Subcutaneous abdominal adipose tissue (tissue), 5 donors: ENCODE data around the gene PTPN14.

Experiments used
- H3K27ac ChIP-seq: one replicate; pipeline ENCODE4 v1.7.0; 2013; ENCODE audit warnings: low read depth, mild to moderate bottlenecking, inconsistent platforms, low read length, moderate library complexity
- H3K27me3 ChIP-seq, 5 donors: one replicate each; pipeline ENCODE4 v1.7.0; 2013; ENCODE audit warnings: low read length in 5 of 5, inconsistent platforms in 1 of 5; ENCODE audit not compliant: control insufficient read depth in 5 of 5, insufficient read depth in 4 of 5
- H3K36me3 ChIP-seq, 5 donors: one replicate each; pipeline ENCODE4 v1.7.0; 2013; ENCODE audit warnings: low read length in 5 of 5; ENCODE audit not compliant: control insufficient read depth in 5 of 5, insufficient read depth in 5 of 5
- H3K4me1 ChIP-seq, 5 donors: one replicate each; pipeline ENCODE4 v1.7.0; 2013; ENCODE audit warnings: low read length in 5 of 5, mild to moderate bottlenecking in 3 of 5, moderate library complexity in 1 of 5; ENCODE audit not compliant: control insufficient read depth in 5 of 5, insufficient read depth in 5 of 5
- H3K4me3 ChIP-seq, 5 donors: one replicate each; pipeline ENCODE4 v1.7.0; 2013; ENCODE audit warnings: low read length in 5 of 5, low read depth in 1 of 5
- H3K9ac ChIP-seq, 5 donors: one replicate each; pipeline ENCODE4 v1.7.0; 2013; ENCODE audit warnings: low read length in 5 of 5, mild to moderate bottlenecking in 4 of 5, moderate library complexity in 3 of 5
- H3K9me3 ChIP-seq, 5 donors: one replicate each; pipeline ENCODE4 v1.7.0; 2013; ENCODE audit warnings: low read length in 5 of 5; ENCODE audit not compliant: control insufficient read depth in 5 of 5
- donor health status: healthy.
- donor health status: healthy.
- donor health status: healthy.
- donor health status: healthy.
- donor health status: healthy.

PTPN14 gene

DNA sequence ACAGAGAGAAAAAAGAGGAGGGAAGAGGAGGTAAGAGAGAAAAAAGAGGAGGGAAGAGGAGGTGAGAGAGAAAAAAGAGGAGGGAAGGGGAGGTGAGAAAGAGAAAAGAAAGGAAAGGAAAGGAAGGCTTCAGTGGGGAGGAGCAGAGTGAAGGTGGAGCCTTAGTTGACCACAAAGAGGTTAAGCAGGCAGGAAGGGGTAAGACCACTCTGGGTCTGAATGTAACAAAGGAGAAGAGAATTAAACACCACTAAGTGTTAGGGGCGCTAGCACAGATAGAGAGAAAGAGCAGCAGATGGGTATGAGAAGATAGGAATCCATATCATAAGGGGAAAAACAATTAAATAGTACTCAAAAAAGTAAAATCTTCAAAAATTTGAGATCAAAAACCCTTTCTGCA lies 6.6 kb downstream of the PTPN14 start:
- H3K9me3 ChIP-seq: no peaks in the 10 kb centered on the region
- no peaks in the 10 kb centered on the region for H3K36me3 ChIP-seq
- H3K27ac ChIP-seq: peak overlapping the region; percentile 85
- H3K9ac ChIP-seq: no peak overlapping the region
- no peak overlapping the region for H3K4me3 ChIP-seq
- peaks cover 4 to 67% (median 26%) of the 10 kb centered on the region in 5 donors for H3K4me1 ChIP-seq
- no peaks in the 10 kb centered on the region for H3K27me3 ChIP-seq

DNA sequence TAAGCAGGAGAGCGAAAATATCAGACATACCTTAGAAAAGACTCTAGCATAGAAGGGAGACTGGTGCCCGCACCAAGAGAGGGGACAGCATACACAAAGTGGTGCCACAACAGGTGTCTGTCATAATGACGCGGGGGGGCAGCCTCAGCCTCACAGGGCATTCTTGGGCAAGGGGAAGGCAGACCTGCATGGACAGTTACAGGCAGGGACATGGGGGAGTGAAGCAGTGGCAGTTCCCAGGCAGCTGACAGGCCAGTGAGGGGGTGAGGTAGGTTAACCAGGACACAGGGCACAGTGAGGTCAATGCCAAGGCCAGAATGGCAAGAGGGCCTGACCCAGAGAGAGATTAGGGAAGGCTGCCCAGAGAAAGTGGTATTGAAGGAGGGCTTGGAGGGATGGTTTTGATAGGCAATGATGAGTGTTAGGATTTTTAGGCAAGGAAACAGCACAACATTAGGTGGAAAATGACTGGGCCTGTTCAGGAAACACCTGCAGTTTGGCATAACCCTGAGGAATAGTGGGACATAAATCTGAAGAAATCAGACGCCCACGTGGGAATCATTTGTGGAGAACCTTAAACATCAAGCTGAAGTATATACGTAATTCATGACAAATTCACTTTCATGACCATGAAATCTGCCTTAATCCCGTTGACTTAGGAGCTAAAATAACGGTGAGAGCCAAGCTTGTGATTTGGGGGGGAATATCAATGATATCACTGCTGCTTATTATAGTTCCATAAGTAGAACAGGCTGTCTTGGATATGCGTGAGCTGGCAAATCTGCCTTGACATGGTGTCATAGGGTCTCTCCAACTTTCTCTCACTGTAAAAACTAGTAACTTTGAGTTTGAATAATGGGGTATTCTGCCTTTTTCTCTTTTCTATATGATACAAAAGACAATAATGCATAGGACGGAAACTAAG lies 8.9 kb downstream of the PTPN14 start:
- Histone ChIP-seq H3K27me3 (no peaks in the 10 kb centered on the region), H3K36me3 (no peaks in the 10 kb centered on the region), H3K9ac (no peak overlapping the region), H3K27ac (peak overlapping the region; percentile 27), H3K4me1 (peaks cover 4 to 58% (median 17%) of the 10 kb centered on the region in 5 donors), H3K9me3 (no peaks in the 10 kb centered on the region), H3K4me3 (no peak overlapping the region)

DNA sequence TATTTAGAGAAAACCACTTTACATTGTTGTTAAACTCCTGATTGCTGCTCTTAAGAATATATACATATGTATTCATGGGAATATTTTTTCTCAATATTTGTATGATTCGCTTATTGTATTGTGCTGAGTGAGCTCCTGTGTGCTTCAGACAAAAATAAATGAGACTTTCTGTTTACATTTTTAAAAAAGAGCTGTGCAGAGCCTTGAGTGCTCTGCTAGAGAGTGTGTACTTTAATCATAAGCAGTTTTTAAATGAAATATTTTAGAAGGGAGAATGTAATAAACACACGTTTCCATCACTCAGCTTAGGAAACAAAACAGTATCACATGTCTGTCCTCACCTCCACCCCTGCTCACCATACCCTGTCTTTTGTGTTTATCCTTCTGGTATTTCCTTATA lies 9.7 kb downstream of the PTPN14 start:
- Histone ChIP-seq H3K9me3 (no peaks in the 10 kb centered on the region), H3K27ac (peak overlapping the region; percentile 27), H3K4me1 (peaks cover 0 to 55% (median 12%) of the 10 kb centered on the region in 5 donors), H3K27me3 (no peaks in the 10 kb centered on the region), H3K4me3 (no peak overlapping the region), H3K36me3 (no peaks in the 10 kb centered on the region), H3K9ac (no peak overlapping the region)

DNA sequence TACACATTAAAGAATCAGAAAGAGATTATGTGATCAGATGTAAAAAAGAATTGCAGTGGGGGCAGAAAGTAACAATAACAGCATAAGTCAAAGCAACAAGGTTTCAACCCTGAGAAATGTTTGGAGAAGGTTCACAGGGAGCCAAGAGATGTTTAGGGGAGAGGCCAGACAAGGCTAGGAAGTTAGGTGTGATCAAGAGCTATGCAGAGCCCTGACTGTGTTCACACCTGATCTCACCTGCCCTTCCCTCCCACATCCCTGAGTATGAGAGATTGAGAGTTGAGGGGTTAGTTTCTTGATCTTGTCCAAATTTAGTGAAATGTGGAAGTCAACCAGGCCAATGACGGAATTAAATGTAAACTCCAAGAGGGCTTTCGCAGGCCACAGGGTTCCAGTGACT lies 10.2 kb downstream of the PTPN14 start:
- H3K27ac ChIP-seq: peak overlapping the region; percentile 27
- no peak overlapping the region for H3K9ac ChIP-seq
- H3K4me3 ChIP-seq: no peak overlapping the region
- H3K9me3 ChIP-seq: no peaks in the 10 kb centered on the region
- no peaks in the 10 kb centered on the region for H3K36me3 ChIP-seq
- peaks cover 0 to 51% (median 12%) of the 10 kb centered on the region in 5 donors for H3K4me1 ChIP-seq
- no peaks in the 10 kb centered on the region for H3K27me3 ChIP-seq

DNA sequence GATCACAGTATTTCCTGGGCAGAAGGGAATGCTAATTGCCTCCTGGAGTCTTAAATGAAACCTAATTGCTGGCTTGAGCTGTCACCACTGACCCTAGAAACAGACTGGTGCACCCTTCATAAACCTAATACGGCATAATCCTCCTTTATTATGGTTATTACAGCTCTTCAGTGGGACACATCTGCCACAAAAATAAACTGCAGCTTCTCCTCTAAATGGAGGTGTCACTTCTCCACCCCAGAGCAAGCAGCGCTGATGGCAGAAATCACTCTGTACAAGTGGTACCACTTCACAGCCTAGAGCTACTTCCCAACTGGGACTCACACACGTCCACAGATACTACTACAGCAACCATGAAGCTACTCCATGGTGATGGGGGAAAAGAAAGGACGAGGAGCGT lies 11.1 kb downstream of the PTPN14 start:
- no peak overlapping the region for H3K9ac ChIP-seq
- H3K4me1 ChIP-seq: peaks cover 0 to 42% (median 12%) of the 10 kb centered on the region in 5 donors
- no peak overlapping the region for H3K27ac ChIP-seq

DNA sequence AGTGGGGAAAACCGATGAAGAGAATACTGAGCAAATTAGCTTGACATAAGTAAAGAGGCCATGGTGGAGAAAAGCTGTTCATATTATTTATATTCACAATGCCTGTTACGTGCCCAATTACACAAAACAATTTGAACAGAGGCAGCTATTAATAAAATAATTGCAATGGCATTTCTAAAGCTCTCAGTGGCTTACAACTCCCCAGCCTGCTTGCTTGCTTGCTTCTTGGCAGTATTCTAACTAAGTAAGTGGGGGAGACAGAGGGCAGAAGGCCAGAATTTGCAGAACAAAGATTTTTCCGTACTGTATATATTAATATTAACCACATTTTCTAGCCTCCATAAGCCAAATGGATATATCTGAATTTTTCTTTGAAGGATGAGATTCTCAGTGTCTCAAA lies 12.9 kb downstream of the PTPN14 start:
- H3K36me3 ChIP-seq: no peaks in the 10 kb centered on the region
- H3K9me3 ChIP-seq: no peaks in the 10 kb centered on the region
- H3K4me3 ChIP-seq: no peak overlapping the region
- no peak overlapping the region for H3K27ac ChIP-seq
- H3K9ac ChIP-seq: peak overlapping the region in 1 of 5 donors; percentile 16
- peaks cover 0 to 36% (median 12%) of the 10 kb centered on the region in 5 donors for H3K4me1 ChIP-seq
- no peaks in the 10 kb centered on the region for H3K27me3 ChIP-seq

More for the DNA sequence above, 11.1 kb downstream of the PTPN14 start:
- Histone ChIP-seq H3K27me3 (no peaks in the 10 kb centered on the region), H3K36me3 (no peaks in the 10 kb centered on the region), H3K9me3 (no peaks in the 10 kb centered on the region), H3K4me3 (no peak overlapping the region)

DNA sequence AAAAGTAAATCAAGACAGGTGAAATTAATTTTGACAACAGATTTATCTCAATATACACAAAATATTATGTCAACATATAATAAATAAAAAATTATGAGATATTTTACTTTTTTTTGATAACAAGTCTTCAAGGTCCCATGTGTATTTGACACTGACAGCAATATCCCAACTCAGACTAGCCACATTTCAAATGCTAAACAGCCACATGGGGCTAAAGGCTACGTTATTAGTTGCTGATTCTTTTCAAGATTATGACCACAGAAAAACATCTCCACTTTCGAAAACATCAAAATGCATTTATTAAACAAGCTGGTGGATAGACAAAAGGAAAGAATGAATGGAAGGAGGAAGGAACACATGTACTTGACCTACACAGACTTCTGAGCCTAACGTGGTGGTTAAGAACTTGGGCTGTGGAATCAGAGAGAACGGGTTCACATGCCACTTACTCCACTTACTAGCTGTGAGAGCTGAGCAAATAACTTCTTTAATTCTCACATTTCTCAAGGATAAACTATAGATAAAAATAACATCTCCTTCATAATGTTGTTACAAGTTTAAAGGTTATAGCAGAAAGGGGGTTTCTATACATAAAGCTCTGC lies 13.4 kb downstream of the PTPN14 start:
- H3K4me1 ChIP-seq: peaks cover 0 to 36% (median 12%) of the 10 kb centered on the region in 5 donors
- H3K9ac ChIP-seq: peak overlapping the region in 1 of 5 donors; percentile 16
- H3K9me3 ChIP-seq: no peaks in the 10 kb centered on the region
- no peaks in the 10 kb centered on the region for H3K27me3 ChIP-seq
- H3K36me3 ChIP-seq: peaks cover 0 to 2% (median under 1%) of the 10 kb centered on the region in 5 donors
- no peak overlapping the region for H3K4me3 ChIP-seq
- H3K27ac ChIP-seq: no peak overlapping the region

DNA sequence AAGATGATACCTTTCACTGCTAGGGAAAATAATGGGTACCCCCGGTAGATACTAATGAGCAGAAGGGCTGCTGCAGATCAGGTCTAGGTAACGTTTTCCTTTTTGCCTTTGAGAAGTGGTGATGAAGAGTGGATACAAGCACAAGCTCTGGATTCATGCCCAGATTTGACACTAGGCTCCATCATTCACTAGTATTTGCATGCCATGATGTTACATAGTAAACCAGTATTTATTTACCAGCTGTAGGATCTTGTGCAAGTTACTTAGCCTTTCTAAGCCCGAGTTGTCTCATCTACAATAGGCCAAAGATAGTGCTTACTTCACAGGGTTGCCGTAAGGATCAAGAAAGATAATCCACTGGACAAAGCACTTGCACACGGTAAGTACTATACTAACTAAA lies 14.2 kb downstream of the PTPN14 start:
- H3K36me3 ChIP-seq: peaks cover 0 to 9% (median 7%) of the 10 kb centered on the region in 5 donors
- no peak overlapping the region for H3K27ac ChIP-seq
- H3K9me3 ChIP-seq: no peaks in the 10 kb centered on the region
- no peaks in the 10 kb centered on the region for H3K27me3 ChIP-seq
- no peak overlapping the region for H3K4me3 ChIP-seq
- H3K9ac ChIP-seq: no peak overlapping the region
- peaks cover 0 to 32% (median 10%) of the 10 kb centered on the region in 5 donors for H3K4me1 ChIP-seq

DNA sequence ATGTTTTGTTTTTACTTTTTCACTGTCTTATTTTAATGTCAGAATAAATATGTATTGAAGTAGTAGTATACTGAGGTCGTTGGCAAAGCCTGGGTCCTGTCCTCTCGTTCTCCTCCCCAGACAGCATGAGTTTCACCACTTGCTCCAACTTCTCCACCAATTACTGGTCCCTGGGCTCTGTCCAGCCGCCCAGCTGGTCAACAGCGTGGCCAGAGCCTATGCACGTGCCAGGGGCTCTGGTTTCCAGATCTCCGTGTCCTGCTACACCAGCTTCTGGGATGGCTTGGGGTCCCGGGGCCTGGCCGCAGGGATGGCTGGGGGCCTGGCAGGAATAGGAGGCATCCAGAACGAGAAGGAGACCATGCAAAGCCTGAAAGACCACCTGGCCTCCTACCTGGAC lies 19.3 kb downstream of the PTPN14 start:
- Histone ChIP-seq H3K4me3 (no peak overlapping the region), H3K9ac (no peak overlapping the region), H3K27ac (no peak overlapping the region), H3K9me3 (no peaks in the 10 kb centered on the region), H3K36me3 (peaks cover 0 to 11% (median 7%) of the 10 kb centered on the region in 5 donors), H3K4me1 (peaks cover 0 to 14% (median 4%) of the 10 kb centered on the region in 5 donors), H3K27me3 (no peaks in the 10 kb centered on the region)

DNA sequence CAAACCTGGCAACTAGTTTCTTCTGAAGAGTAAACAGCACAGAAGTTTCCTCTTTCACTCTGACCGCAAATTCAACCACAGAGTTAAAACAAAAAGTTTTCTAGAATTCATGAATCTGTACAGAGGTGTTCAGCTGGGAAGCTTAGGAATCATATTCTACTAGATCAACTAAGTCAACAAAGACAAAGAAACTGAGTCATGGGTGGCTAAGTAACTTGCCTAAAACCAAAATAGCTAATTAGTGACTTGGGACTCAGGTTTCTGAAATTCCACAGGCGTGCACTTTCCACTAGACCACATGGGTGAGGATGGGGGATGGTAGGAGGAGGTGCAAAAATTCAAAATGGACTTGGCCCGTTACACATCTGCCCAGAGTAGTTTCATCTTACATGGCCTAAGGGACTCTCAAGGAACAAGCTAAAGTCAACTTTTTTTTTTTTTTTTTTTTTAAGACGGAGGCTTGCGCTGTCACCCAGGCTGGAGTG lies 25.8 kb downstream of the PTPN14 start:
- H3K4me3 ChIP-seq: no peak overlapping the region
- H3K4me1 ChIP-seq: peaks cover 0 to 25% (median 18%) of the 10 kb centered on the region in 5 donors
- no peak overlapping the region for H3K27ac ChIP-seq
- no peaks in the 10 kb centered on the region for H3K9me3 ChIP-seq
- H3K36me3 ChIP-seq: no peaks in the 10 kb centered on the region
- H3K9ac ChIP-seq: no peak overlapping the region
- no peaks in the 10 kb centered on the region for H3K27me3 ChIP-seq
